HepG2 (cell line): ENCODE data around the gene FRMD4B. TPM values are rescaled to one million over a fixed set of nuclear protein-coding genes. Genes with fewer than 3 reads are reported as not detected.

Source experiments
- CBX1 ChIP-seq: IDR thresholded peaks from one replicate; pipeline ENCODE4 v1.6.1; 2016; ENCODE audit warnings: antibody characterized with exemption, low read depth
- CREB1 ChIP-seq, 2 experiments: fragments of 450-650 bp in 1 of 2; IDR thresholded peaks; 2 replicates each; pipeline ENCODE4 v1.6.1; 2016 to 2017; ENCODE audit warnings: control low read depth in 1 of 2, mild to moderate bottlenecking in 1 of 2, missing compliant biosample characterization in 1 of 2, missing genetic modification characterization in 1 of 2
- DMAP1 ChIP-seq: IDR thresholded peaks from 2 replicates; pipeline ENCODE4 v1.6.1; 2016
- ELF1 ChIP-seq: sonication (generic); formaldehyde crosslinking; IDR thresholded peaks from 2 replicates; pipeline ENCODE4 v1.4.0; 2020; ENCODE audit warnings: missing genetic modification reagents
- FOXC1 ChIP-seq: sonication (generic); formaldehyde crosslinking; IDR thresholded peaks from 2 replicates; pipeline ENCODE4 v1.8.0; 2022; ENCODE audit warnings: mild to moderate bottlenecking, missing genetic modification reagents, borderline replicate concordance
- HHEX ChIP-seq: IDR thresholded peaks from 2 replicates; pipeline ENCODE4 v1.6.1; 2016; ENCODE audit warnings: control low read depth
- HNF4A ChIP-seq: sonication (generic); formaldehyde crosslinking; IDR thresholded peaks from 2 replicates; pipeline ENCODE4 v1.4.0; 2020; ENCODE audit warnings: missing genetic modification reagents
- HNRNPL ChIP-seq: fragments of 200-400 bp; formaldehyde crosslinking; IDR thresholded peaks from 2 replicates; pipeline ENCODE4 v1.6.1; 2017; ENCODE audit warnings: mild to moderate bottlenecking, low read depth, low read length
- KMT2B ChIP-seq: IDR thresholded peaks from 2 replicates; pipeline ENCODE4 v1.6.1; 2016; ENCODE audit warnings: missing genetic modification reagents, missing compliant biosample characterization
- MIXL1 ChIP-seq: IDR thresholded peaks from 2 replicates; pipeline ENCODE4 v1.6.1; 2016
- REPIN1 ChIP-seq: sonication (generic); formaldehyde crosslinking; IDR thresholded peaks from 2 replicates; pipeline ENCODE4 v1.8.0; 2022; ENCODE audit warnings: missing genetic modification reagents, low read depth, mild to moderate bottlenecking, borderline replicate concordance
- SIX1 ChIP-seq: sonication (generic); formaldehyde crosslinking; IDR thresholded peaks from 2 replicates; pipeline ENCODE4 v1.4.0; 2020; ENCODE audit warnings: missing genetic modification reagents, borderline replicate concordance
- TARDBP ChIP-seq: sonication (generic); formaldehyde crosslinking; IDR thresholded peaks from 2 replicates; pipeline ENCODE4 v1.8.0; 2022; ENCODE audit warnings: mild to moderate bottlenecking, missing genetic modification reagents
- TBX2 ChIP-seq: sonication (generic); formaldehyde crosslinking; IDR thresholded peaks from 2 replicates; pipeline ENCODE4 v1.5.0; 2020; ENCODE audit warnings: missing genetic modification reagents, mild to moderate bottlenecking, borderline replicate concordance
- TSC22D2 ChIP-seq: sonication (generic); formaldehyde crosslinking; IDR thresholded peaks from 2 replicates; pipeline ENCODE4 v1.5.1; 2020; ENCODE audit warnings: missing genetic modification reagents, mild to moderate bottlenecking, borderline replicate concordance
- ZBTB3 ChIP-seq: sonication (generic); formaldehyde crosslinking; IDR thresholded peaks from 2 replicates; pipeline ENCODE4 v1.4.0; 2020; ENCODE audit warnings: low read depth, mild to moderate bottlenecking, moderate library complexity, missing genetic modification reagents, borderline replicate concordance
- ZBTB7B ChIP-seq: sonication (generic); formaldehyde crosslinking; IDR thresholded peaks from 2 replicates; pipeline ENCODE4 v1.4.0; 2020; ENCODE audit warnings: missing genetic modification reagents
- ZNF292 ChIP-seq: sonication (generic); formaldehyde crosslinking; IDR thresholded peaks from 2 replicates; pipeline ENCODE4 v1.8.1; 2022; ENCODE audit warnings: mild to moderate bottlenecking, low read depth, missing genetic modification reagents, borderline replicate concordance
- ZNF44 ChIP-seq: sonication (generic); formaldehyde crosslinking; IDR thresholded peaks from 2 replicates; pipeline ENCODE4 v1.5.1; 2020; ENCODE audit warnings: mild to moderate bottlenecking, missing genetic modification reagents
- polyA plus RNA-seq, 8 experiments: library from polyadenylated mRNA; depleted of rRNA in 3 of 8; stranded (reverse) in 7 of 8; unstranded in 1 of 8; fragments of >200 nt; fragmentation: Illumina TruSeq in 4 of 8; extraction: Trizol in 4 of 8; gene quantifications; 2 replicates each; pipeline versions ENCODE4 v1.2.1 to v1.2.3, GENCODE V29; 2011 to 2016; ENCODE audit warnings: low read depth in 4 of 8, missing spikeins in 1 of 8, mixed read lengths in 1 of 8; ENCODE audit not compliant: insufficient read depth in 1 of 8
- total RNA-seq, 5 experiments: library from RNA; depleted of rRNA; stranded (reverse); fragments of >200 nt; fragmentation: Illumina TruSeq; extraction: Trizol; gene quantifications; 2 replicates each; pipeline ENCODE4 v1.2.3, GENCODE V29; 2016; ENCODE audit warnings: low read depth in 1 of 5
- TF ChIP-seq, protein P1 (sequence below): sonication (generic); formaldehyde crosslinking; IDR thresholded peaks from 2 replicates; pipeline ENCODE4 v1.4.0; 2020; ENCODE audit warnings: missing genetic modification reagents, borderline replicate concordance
- TF ChIP-seq, protein P2 (sequence below): sonication (generic); formaldehyde crosslinking; IDR thresholded peaks from 2 replicates; pipeline ENCODE4 v1.8.1; 2023; ENCODE audit warnings: mild to moderate bottlenecking, missing genetic modification reagents
- TF ChIP-seq, protein P3 (sequence below): sonication (generic); formaldehyde crosslinking; conservative IDR thresholded peaks from 2 replicates; pipeline ENCODE4 v1.4.0; 2020; ENCODE audit warnings: mild to moderate bottlenecking, missing genetic modification reagents, moderate library complexity

Gene FRMD4B
- total and polyA plus RNA-seq, 2 of the 13 experiments (the other 11 are each of a cell fraction or from before 2014, with no cell fraction given): 3.0 to 3.3 TPM

DNA sequence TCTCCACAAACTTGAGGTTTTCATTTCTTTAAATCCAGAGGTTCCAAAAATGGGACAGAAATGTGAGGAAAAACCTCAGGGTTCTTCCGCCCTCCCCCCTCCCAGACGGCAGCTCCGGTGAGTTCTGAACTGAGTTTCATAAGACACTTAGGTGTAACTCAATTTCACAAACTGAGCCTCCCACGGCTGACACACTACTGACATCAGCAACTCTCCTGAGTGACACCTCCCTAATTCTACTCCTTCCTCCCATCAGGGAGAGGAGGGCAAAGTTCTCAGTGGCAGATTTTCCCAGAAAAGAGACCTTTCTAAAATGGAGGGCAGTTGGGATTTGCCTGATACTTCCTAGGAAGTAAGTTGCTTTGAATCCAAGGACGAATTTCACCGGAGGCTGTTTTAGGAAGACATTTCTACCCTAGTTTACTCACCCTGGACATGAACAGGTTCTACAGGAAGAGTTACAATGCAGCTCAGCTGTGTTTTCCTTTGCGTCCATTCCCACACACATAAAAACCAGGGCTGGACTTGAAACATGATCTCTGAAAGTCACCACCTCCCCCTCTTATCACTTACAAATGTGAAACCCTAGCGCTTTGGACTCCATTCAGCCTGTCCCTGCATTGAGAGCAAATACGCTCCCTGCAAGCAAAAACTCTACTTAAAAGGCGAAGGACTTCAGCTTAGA, 185.4 kb downstream of the FRMD4B start (continued):
- TF ChIP-seq, protein P1, sequence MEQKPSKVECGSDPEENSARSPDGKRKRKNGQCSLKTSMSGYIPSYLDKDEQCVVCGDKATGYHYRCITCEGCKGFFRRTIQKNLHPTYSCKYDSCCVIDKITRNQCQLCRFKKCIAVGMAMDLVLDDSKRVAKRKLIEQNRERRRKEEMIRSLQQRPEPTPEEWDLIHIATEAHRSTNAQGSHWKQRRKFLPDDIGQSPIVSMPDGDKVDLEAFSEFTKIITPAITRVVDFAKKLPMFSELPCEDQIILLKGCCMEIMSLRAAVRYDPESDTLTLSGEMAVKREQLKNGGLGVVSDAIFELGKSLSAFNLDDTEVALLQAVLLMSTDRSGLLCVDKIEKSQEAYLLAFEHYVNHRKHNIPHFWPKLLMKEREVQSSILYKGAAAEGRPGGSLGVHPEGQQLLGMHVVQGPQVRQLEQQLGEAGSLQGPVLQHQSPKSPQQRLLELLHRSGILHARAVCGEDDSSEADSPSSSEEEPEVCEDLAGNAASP (CRISPR knock-in tag): 0 out of 2 replicates have a peak, but pooled peaks have one; percentile 48
- TF ChIP-seq, protein P2, sequence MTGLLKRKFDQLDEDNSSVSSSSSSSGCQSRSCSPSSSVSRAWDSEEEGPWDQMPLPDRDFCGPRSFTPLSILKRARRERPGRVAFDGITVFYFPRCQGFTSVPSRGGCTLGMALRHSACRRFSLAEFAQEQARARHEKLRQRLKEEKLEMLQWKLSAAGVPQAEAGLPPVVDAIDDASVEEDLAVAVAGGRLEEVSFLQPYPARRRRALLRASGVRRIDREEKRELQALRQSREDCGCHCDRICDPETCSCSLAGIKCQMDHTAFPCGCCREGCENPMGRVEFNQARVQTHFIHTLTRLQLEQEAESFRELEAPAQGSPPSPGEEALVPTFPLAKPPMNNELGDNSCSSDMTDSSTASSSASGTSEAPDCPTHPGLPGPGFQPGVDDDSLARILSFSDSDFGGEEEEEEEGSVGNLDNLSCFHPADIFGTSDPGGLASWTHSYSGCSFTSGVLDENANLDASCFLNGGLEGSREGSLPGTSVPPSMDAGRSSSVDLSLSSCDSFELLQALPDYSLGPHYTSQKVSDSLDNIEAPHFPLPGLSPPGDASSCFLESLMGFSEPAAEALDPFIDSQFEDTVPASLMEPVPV (CRISPR knock-in tag): no peak
- 0 out of 2 replicates have a peak, but pooled peaks have one; percentile 61 for TF ChIP-seq FOXC1 (CRISPR knock-in tag)
- TF ChIP-seq ZNF292 (CRISPR knock-in tag): peak; percentile 35; the same call in 1 of the 2 replicates
- TF ChIP-seq HNRNPL: no peak
- TF ChIP-seq HHEX (CRISPR knock-in tag): no peak
- TF ChIP-seq ZBTB7B (CRISPR knock-in tag): 0 out of 2 replicates have a peak, but pooled peaks have one; percentile 15
- no peak for TF ChIP-seq ZNF44 (CRISPR knock-in tag)
- TF ChIP-seq REPIN1 (CRISPR knock-in tag): peak; percentile 55; the same call in 1 of the 2 replicates
- TF ChIP-seq TARDBP: 0 out of 2 replicates have a peak, but pooled peaks have one; percentile 30
- peak; percentile 67; the same call in 1 of the 2 replicates for TF ChIP-seq TSC22D2
- 0 out of 2 replicates have a peak, but pooled peaks have one; percentile 36 for TF ChIP-seq DMAP1 (CRISPR knock-in tag)
- no peak for TF ChIP-seq CREB1 (IDR thresholded peaks at IDR 0.05)
- peak; percentile 55 for TF ChIP-seq CREB1 (CRISPR knock-in tag; IDR thresholded peaks at IDR 0.05)
- 0 out of 2 replicates have a peak, but pooled peaks have one; percentile 35 for TF ChIP-seq ELF1 (CRISPR knock-in tag)
- peak; percentile 68 for TF ChIP-seq HNF4A (CRISPR knock-in tag)
- TF ChIP-seq TBX2 (CRISPR knock-in tag): peak; percentile 76; the same call in 1 of the 2 replicates
- no peak for TF ChIP-seq KMT2B (CRISPR knock-in tag)
- no peak for TF ChIP-seq ZBTB3
- TF ChIP-seq SIX1 (CRISPR knock-in tag): peak; percentile 98
- TF ChIP-seq MIXL1 (CRISPR knock-in tag): 0 out of 2 replicates have a peak, but pooled peaks have one; percentile 18
- peak; percentile 46 for TF ChIP-seq CBX1
- TF ChIP-seq, protein P3, sequence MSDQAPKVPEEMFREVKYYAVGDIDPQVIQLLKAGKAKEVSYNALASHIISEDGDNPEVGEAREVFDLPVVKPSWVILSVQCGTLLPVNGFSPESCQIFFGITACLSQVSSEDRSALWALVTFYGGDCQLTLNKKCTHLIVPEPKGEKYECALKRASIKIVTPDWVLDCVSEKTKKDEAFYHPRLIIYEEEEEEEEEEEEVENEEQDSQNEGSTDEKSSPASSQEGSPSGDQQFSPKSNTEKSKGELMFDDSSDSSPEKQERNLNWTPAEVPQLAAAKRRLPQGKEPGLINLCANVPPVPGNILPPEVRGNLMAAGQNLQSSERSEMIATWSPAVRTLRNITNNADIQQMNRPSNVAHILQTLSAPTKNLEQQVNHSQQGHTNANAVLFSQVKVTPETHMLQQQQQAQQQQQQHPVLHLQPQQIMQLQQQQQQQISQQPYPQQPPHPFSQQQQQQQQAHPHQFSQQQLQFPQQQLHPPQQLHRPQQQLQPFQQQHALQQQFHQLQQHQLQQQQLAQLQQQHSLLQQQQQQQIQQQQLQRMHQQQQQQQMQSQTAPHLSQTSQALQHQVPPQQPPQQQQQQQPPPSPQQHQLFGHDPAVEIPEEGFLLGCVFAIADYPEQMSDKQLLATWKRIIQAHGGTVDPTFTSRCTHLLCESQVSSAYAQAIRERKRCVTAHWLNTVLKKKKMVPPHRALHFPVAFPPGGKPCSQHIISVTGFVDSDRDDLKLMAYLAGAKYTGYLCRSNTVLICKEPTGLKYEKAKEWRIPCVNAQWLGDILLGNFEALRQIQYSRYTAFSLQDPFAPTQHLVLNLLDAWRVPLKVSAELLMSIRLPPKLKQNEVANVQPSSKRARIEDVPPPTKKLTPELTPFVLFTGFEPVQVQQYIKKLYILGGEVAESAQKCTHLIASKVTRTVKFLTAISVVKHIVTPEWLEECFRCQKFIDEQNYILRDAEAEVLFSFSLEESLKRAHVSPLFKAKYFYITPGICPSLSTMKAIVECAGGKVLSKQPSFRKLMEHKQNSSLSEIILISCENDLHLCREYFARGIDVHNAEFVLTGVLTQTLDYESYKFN (CRISPR knock-in tag): peak; percentile 79
